Brain microvascular endothelial cell (primary cell): ENCODE data around the gene FADS2.

ENCODE experiments used
- DNase-seq: peaks from one replicate; pipeline ENCODE4 v3.0.0-alpha.2; 2020
- H3K27ac ChIP-seq: fragments of 250-450 bp; sonication (Bioruptor Pico); 2 replicates; pipeline ENCODE4 v1.5.1; 2020; ENCODE audit warnings: mild to moderate bottlenecking, moderate library complexity
- H3K27me3 ChIP-seq: fragments of 250-450 bp; sonication (Bioruptor Pico); replicated peaks from 2 replicates; pipeline ENCODE4 v1.5.1; 2020; ENCODE audit warnings: mild to moderate bottlenecking
- H3K36me3 ChIP-seq: fragments of 250-450 bp; sonication (Bioruptor Pico); replicated peaks from 2 replicates; pipeline ENCODE4 v1.5.1; 2020; ENCODE audit warnings: mild to moderate bottlenecking
- H3K4me3 ChIP-seq: 2 replicates; pipeline ENCODE4 v1.5.1; 2011; ENCODE audit warnings: low read depth, mild to moderate bottlenecking, control low read depth, low read length, moderate library complexity
- in situ Hi-C: cut with HindIII; loops from 2 replicates; pipeline ENCODE4 v1.10.0; 2017; ENCODE audit warnings: low sequenced_read_pairs, low pct_ligation_motif_present
- TF ChIP-seq, protein P1 (sequence below): IDR thresholded peaks from 2 replicates; pipeline ENCODE4 v1.5.1; 2011; ENCODE audit warnings: low read depth, mild to moderate bottlenecking, moderate library complexity, low read length, control low read depth, inconsistent platforms; ENCODE audit errors: missing control alignments

The FADS2 gene

DNA sequence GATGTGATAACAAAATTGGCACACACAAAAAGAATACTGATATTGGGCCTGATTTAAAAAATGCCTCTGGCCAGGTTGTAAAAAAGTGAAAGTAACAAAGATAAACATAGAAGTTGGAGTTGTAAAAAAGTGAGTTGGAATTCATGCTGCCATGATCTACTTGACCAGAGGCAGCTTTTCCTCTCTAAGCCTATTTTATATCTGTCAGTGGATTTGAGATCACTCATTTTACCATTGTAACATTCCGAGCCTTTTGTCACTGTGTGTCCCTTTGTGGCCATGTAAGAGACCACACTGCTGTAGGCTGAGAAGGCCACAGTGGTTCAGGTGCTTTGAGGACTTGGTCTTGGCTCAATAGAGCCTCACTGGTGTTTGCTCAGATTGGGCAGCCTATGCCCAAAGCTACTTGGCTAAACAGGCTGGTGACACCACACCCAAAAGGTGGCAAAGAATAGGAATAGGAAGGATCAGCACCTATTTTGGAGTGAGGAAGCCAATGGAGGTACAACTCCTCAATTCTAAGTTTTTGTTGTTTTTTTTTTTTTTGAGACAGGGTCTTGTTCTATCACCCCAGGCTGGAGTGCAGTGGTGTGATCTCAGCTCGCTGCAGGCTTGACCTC is 28.3 kb upstream of the FADS2 start:
- in situ Hi-C loops = no loop called here
- H3K27ac ChIP-seq = no peak overlapping the region
- H3K36me3 ChIP-seq = peaks cover 22% of the 10 kb centered on the region
- TF ChIP-seq, protein P1, sequence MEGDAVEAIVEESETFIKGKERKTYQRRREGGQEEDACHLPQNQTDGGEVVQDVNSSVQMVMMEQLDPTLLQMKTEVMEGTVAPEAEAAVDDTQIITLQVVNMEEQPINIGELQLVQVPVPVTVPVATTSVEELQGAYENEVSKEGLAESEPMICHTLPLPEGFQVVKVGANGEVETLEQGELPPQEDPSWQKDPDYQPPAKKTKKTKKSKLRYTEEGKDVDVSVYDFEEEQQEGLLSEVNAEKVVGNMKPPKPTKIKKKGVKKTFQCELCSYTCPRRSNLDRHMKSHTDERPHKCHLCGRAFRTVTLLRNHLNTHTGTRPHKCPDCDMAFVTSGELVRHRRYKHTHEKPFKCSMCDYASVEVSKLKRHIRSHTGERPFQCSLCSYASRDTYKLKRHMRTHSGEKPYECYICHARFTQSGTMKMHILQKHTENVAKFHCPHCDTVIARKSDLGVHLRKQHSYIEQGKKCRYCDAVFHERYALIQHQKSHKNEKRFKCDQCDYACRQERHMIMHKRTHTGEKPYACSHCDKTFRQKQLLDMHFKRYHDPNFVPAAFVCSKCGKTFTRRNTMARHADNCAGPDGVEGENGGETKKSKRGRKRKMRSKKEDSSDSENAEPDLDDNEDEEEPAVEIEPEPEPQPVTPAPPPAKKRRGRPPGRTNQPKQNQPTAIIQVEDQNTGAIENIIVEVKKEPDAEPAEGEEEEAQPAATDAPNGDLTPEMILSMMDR = no peak
- no peak for DNase-seq
- no peak overlapping the region for H3K4me3 ChIP-seq
- H3K27me3 ChIP-seq = no peaks in the 10 kb centered on the region

DNA sequence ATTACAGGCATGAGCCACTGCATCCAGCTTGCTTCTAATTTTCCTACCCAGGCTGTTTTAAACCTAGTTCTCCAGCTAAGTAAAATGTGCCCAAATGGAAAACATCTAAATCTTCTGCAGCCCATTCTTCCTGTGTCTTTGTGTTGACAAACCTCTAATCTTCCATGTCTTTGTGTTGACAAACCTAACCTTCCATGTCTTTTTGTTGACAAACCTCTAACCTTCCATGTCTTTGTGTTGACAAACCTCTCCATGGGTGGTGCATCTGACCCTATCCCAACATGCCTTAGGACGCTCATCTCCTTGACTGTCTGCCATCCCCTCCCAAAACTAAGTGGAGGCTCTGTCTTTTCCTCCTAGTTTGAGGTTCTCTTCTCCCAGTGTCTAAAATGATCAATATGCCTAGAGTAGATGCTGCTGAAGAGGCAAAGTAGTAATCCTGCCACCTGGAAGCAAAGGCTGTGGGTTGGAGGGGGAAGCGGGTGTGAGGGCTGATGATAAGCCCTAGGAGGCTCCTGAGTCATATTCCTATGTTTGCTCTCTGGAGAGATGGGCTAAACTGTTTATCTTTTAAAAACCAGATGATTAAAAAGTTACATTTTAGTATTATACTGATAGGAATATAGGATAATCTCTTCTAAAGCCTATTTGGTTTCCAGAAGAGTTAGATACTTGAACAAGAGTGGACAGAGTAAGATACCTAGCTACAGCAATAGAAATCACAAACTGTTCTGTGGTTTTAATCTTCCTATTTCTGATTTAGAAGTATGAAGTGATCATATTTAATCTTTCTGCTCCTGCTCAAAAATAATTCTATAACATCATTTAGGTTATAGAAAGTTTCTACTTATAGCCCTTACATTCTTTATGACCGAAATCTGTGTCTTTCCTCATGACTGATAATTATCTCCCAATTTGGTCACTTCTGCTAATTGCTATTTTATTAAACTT is 27.5 kb upstream of the FADS2 start:
- no peak for DNase-seq
- no peak overlapping the region for H3K4me3 ChIP-seq
- TF ChIP-seq, protein P1 = no peak
- H3K36me3 ChIP-seq = peaks cover 29% of the 10 kb centered on the region
- no peaks in the 10 kb centered on the region for H3K27me3 ChIP-seq
- H3K27ac ChIP-seq = no peak overlapping the region
- in situ Hi-C loops = no loop called here

DNA sequence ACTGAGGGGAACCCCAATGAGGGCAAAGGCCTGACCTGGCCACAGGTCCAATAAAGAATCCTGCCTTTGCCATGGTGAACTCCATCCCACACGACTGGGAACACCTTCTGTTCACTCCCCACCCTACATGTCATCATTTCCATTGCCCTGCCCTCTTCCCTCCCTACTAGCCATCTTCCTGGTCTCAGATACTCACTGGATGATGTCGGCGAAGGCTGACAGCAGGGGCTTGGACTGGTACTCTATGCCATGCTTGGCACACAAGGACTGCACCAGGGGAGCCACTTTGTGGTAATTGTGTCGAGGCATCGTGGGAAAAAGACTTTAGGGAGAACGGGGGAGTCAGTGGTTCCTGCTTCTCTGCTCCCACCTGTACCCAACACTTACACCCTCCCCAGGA is 25.5 kb upstream of the FADS2 start:
- H3K4me3 ChIP-seq = no peak overlapping the region
- no peaks in the 10 kb centered on the region for H3K27me3 ChIP-seq
- H3K36me3 ChIP-seq = peaks cover 39% of the 10 kb centered on the region
- no peak for DNase-seq
- TF ChIP-seq, protein P1 = no peak
- in situ Hi-C loops = no loop called here
- no peak overlapping the region for H3K27ac ChIP-seq

DNA sequence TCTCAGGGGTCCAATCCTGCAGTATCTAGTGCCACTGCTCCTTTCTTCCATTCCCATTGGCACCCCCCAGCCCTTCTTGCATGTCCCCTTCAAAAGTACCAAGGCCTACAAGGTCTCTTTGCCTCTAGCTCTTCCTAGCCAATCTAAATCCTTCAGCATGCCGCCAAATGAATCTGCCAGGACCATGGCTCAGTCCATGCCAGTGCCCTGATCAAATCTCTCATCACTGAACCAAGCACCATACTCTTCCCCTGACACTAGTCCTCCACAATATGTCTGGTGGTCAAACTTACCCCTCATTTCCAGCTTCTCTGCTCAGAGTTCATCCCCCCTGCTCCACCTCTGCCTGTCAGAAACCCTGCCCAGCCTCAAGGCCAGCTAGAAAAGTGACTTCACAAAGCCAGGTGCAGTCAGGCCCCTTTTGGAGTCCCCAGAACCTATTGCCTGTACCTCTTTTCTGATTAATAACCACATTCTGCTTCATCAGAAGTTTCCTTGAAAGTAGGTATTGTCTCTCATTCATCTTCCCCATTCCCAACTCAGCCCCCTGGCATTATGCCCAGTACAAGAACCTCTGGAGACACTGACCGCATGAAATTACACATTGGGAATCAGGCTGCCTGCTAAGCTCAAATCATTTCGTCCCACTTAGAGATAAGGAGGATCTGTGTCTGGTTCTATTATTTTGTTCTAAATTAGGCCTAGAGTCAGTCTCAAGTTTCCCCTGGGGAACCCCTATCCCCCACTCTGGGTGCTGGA is 24.0 kb upstream of the FADS2 start:
- TF ChIP-seq, protein P1 = no peak
- no peak overlapping the region for H3K27ac ChIP-seq
- H3K27me3 ChIP-seq = no peaks in the 10 kb centered on the region
- peak; percentile 20 for DNase-seq
- H3K4me3 ChIP-seq = no peak overlapping the region
- in situ Hi-C loops = no loop called here
- peaks cover 49% of the 10 kb centered on the region for H3K36me3 ChIP-seq

DNA sequence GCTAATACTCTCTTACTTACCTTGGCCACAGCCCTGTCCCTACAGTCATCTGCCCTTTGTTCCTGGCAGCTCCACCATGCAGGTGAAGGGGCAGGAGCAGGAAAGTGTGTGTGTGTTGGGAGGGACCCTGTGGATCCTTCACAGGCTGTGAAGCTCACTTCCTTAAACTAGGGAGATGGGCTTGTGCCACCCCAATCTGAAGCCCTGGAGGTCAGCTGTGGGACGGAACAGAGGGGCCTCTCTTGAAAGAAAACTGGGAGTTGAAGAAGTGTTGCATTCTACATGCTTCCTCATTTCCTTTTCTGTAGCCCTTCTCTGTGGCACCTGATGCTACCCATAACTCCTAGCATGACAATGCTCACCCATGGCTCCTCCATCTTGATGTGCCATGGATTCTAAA is 23.0 kb upstream of the FADS2 start:
- TF ChIP-seq, protein P1 = no peak
- H3K4me3 ChIP-seq = no peak overlapping the region
- no peak overlapping the region for H3K27ac ChIP-seq
- DNase-seq = no peak
- H3K27me3 ChIP-seq = no peaks in the 10 kb centered on the region
- H3K36me3 ChIP-seq = peaks cover 57% of the 10 kb centered on the region
- in situ Hi-C loops = no loop called here
